HG03521 (cell line): ENCODE measurements around the gene RFPL2.
"Not testable (repeated sequence)": the region's sequence is repeated elsewhere in the genome, so short reads cannot be mapped to it uniquely, and the experiment has no call there.

Experiments used
- ATAC-seq: cut with Tn5 transposase; IDR thresholded peaks from one replicate; pipeline ENCODE4 v1.9.1; 2021; ENCODE audit warnings: mild to moderate bottlenecking, moderate library complexity; ENCODE audit not compliant: unreplicated experiment

Gene RFPL2

DNA sequence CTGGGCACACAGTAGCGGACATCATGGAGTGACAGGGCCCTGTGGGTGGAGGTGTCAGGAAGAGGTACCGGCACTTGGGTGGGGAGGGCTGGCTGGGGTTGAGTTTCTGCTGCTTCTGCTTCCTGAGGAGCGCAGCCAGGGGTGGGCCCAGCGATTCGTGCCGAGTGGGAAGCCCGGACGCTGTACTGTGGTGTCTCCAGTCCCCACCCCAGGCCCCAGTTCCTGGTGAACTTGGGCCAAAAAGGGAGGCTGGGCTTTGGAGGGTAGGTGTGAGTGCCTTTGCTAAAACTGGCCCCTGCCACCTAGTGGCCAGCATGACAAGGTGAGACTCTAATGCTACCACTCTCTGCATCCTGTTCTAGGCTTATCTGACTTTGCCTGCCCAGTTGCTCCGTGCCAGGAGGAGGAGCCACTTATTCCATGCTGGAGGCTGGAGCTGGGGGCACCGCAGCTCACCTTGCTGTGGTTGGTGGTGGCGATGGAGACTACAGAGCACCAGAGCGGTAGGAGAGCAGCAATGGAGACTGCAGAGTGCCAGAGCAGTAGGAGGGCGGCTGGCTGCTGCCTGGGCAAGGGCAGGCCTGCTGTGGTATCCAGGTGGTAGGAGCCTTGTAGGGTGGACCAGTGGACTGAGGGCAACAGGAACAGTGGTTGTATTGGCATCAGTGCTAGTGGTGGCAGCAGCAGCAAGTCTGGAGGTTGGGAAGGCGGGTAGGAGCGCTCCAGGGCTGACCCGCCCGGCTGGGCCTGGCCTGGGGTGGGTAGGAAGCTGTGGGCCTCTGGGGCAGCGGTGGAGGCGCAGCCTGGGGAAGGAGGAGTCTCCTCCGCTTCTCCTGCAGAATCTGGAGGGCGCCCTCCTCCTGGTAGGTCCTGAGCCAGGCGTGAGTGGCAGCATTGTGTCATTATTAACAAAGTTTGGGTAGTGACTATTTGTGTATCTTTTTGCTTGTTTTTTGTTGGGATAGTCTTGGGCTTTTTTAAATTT lies 2.2 kb upstream of the RFPL2 start:
- no peak for ATAC-seq

GRCh38 chr22:32205974-32206773 lies 1.3 kb upstream of the RFPL2 start:
- no peak for ATAC-seq

DNA sequence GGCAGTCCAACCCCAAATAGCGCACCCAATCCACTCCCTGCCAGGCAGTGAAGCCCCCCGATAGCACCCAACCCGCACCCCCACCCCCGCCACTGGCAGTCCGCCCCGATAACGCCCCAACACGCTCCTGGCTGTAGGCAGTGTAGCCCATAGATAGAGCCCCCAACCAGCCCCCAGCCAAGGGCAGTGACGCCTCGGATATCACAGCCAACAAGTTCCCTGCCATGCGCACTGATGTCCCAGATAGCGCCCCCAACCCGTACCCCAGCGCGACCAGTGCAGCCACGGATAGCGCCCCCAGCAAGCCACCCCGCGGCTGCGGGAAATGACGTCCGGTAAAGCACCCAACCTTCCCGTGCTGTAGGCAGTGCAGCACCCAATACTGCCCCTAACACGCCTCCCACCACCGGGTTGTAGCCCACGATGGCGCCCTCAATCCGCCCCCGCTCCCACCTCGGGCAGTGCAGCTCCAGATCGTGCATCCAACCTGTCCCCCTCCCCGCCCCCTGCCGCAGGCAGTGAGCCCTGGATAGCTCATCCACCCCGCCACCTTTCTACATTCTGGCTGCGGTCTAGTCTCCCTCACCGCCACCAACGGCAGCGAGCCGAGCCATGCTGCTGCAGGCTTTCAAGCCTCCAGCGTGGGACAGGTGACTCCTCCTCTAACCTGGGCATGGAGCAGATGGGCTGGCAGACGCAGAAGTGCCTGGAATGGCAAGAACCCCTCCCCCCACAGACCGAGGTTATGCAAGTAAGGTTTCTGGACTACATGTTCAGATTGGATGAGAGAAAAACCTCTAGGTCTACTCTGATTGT lies 625 bp downstream of the RFPL2 start:
- ATAC-seq, result no peak

DNA sequence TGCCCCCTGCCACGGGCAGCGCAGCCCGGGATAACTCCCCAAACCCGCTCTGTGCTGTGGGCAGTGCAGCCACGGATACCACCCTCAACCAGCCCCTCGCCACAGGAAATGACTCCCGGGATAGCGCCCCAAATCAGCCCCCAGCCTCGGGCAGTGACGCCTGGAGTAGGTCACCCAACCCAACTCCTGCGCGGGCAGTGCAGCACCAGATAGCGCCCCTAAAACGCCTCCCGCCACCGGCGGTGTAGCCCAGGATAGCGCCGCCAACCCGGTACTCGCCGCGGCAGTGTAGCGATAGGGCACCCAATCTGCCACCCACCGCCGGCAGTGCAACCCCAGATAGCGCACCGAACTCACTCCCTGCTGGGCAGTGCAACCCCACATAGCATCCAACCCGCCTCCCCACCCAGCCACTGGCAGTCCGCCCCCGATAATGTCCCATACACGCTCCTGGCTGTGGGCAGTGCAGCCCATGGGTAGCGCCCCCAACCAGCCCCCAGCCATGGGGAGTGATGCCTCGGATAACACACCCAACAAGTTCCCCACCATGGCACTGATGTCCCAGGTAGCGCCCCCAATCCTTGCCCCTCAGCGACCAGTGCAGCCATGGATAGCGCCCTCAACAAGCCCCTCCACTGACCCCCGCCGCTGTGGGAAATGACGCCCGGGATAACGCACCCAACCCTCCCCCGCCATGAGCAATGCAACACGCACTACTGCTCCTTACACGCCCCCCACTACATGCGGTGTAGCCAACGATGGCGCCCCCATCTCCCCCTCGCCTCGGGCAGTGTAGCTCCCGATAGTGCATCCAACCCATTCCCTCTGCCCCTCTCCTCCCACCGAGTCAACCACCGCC lies 1.5 kb downstream of the RFPL2 start:
- no peak for ATAC-seq

DNA sequence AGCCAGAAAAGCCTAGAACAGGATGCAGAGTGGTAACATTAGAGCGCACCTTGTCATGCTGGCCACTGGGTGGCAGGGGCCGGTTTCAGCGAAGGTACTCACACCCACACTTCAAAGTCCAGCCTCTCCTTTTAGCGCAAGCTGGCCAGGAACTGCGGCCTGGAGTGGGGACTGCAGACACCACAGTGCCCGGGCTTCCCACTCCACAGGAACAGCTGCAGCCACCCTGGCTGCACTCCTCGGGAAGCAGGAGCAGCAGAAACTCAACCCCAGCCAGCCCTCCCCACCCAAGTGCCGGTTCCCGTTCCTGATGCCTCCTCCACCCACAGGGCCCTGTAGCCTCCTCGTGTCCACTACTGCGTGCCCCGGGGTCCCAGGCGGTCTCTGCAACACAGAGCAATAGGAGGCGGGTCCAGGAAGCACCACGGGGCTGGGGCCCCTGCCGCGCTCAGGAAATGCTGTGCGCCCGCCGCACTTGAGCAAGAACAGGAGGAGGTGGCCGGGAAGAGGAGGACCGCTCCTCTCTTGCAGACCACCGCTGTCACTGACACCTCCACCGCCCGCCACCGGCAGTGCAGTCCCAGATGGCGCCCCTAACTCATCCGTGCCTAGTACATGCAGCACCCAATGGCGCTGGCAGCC lies 2.2 kb downstream of the RFPL2 start:
- no peak for ATAC-seq

DNA sequence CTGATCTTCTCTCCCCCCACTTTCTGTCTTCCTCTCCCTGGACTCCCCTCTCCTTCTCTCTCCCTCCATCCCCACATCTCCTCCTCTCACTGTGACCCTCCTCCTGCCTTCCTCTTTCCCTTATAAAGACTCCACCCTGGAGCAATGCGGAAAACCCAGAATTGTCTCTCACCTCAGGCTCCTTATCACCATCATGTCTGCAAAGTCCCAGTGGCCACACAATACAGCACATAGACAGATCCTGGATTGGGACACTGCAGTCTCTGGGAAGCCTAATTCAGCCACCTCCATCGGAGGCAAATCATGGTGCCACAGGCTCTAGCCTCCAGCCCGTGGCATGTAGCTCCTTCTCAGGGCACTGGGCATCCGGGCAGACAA lies 2.7 kb downstream of the RFPL2 start:
- ATAC-seq, result no peak

DNA sequence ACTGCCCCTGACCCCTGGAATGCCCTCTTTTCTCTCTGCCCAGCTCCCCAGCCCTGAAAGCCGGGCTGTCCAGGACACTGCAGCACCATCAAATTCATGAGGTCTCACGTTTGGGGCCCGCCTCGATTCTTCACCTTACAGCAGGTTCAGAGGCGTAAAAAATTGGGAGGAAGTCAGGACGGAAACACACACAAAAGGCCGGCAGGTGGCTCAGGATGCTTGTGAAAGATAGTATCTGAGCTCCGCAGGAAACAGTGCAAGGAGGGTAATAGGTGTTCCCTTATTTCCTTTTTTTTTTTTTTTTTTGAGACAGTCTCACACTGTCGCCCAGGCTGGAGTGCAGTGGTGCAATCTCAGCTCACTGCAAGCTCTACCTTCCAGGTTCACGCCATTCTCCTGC lies 4.1 kb downstream of the RFPL2 start:
- ATAC-seq, result no peak

- no peak for ATAC-seq
Observed at GRCh38 chr22:32199961-32200360, 4.9 kb downstream of the RFPL2 start.

DNA sequence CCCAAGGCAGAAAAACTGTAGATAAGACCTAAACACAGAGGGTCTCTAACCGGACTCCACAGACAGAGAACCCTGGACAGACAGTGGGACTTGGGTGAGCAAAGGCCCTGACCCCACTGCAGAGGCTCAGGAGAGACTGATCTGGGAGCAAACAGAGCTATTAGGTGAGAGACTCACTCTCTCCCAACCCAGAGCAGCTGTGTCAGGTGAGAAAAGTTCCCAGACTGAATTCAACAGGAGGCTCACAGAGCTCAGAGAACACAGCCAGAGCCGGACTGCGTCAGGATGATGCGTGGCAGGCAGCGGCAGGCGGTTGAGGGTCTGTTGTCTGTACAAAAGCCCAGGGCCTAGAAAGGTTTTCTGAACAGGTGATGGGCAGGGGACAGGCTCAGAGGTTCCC lies 5.5 kb downstream of the RFPL2 start:
- ATAC-seq, result no peak

GRCh38 chr22:32197553-32198226 lies 7.2 kb downstream of the RFPL2 start:
- not testable (repeated sequence) for ATAC-seq

DNA sequence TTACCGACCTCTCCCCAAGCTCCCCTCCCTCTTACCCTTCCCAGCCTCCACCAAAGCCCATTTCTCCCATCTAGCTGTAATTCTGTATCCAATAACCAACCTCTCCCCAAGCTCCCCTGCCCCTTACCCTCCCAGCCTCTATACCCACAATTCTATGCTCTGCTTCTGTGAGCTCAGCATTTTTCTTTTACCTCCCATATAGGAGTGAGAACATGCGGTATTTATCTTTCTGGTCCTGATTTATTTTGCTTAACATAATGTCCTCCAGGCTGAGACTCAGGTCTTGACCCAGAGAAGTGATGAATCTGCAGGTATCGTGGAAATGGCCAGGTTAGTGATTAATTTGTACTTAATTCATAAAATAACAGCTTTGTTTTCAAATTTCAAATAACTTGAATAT lies 9.0 kb downstream of the RFPL2 start:
- ATAC-seq, result not testable (repeated sequence)

DNA sequence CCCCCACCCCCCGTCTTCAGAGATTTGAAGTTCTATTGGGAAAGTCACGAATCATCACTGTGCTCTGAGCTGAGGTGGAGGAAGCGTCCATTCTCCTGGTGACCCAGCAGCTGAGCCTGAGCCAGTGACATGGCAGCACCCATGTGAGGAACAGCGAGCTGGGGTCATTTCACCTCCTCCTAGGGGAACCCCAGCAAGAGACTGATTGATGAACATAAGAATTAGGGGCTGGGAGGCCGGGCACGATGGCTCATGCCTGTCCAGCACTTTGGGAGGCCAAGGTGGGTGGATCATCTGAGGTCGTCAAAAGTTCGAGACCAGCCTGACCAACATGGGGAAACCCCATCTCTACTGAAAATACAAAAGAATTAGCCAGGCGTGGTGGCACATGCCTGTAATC lies 11.5 kb downstream of the RFPL2 start:
- not testable (repeated sequence) for ATAC-seq

GRCh38 chr22:32191021-32191420 lies 13.9 kb downstream of the RFPL2 start:
- ATAC-seq, result not testable (repeated sequence)

GRCh38 chr22:32185821-32186220 lies 19.1 kb downstream of the RFPL2 start:
- no peak for ATAC-seq

GRCh38 chr22:32183625-32184024 lies 21.2 kb downstream of the RFPL2 start:
- ATAC-seq, result no peak

DNA sequence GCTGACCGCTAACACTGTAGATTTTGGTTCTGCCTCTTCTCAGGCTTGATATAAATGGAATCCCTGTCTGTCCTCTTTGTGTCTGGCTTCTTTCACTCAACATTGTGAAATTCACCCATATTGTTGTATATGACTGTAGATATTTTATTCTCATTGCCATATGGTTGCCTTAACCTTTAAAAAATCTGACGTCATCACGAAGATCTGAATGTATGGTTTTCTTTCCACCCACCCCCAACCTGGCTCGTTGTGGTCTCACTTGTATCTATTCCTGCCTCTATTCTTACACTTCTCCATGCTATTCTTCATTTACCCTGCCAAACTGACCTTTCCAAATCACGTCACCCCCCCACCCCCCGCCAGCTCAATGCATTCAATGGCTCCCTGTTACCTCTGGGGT lies 23.8 kb downstream of the RFPL2 start:
- no peak for ATAC-seq

- ATAC-seq, result no peak
Observed at GRCh38 chr22:32177221-32177765, 27.6 kb downstream of the RFPL2 start.

DNA sequence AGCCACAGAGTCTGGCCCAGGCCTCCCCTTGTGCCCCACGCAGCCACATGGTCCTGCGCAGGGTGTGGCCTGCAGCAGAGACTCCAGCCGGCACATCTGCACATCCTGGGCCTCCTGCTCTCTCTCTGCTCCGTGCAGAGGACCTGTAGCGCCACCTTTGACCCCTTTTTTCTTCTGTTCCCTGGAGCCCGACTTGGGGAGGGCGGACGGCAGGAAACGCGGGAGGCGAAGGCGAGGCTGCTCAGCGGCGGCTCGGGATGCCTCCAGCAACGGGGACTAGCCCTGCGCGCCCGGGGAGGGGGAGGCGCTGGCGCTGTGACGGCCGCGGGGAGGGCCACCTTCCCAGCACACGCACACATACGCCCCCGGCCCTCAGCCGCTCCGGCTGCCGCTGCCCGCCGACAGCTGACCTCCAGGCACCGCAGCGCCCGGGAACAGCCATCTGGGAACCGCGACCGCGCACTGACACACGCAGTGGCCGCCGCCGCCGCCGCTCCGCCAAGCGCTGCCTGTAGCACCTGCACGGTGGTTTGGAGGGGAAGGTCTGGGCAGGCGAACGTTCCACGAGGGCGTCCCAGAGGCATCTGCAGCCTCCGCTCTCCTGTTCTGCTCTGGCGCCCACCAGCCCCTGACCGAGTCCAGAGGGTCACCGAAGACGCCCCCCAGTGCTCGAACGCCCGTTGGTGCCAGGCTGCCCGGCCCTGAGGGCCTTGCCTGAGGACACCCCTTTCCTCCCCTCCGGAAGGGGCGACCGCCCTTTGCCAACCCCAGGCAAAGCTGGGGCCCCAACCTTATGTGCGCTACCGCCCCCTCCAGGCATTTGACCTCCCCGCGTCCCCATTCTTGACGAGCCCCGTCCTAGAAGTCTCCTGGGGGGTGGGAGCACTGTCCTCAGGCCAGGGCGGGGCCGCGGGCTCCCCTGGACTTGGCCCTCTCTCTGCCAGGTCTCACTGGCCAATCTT lies 28.9 kb downstream of the RFPL2 start:
- no peak for ATAC-seq
